ENCODE results near the gene CGB1. TPM values are rescaled to one million over a fixed set of nuclear protein-coding genes. Genes with fewer than 3 reads are reported as not detected.
"Not testable (repeated sequence)": the region's sequence is repeated elsewhere in the genome, so short reads cannot be mapped to it uniquely, and the experiment has no call there.

The CGB1 gene
- total and polyA plus RNA-seq, 9 of the 15 experiments (the other 6 are each of a cell fraction or from before 2014, with no cell fraction given) = not detected

DNA sequence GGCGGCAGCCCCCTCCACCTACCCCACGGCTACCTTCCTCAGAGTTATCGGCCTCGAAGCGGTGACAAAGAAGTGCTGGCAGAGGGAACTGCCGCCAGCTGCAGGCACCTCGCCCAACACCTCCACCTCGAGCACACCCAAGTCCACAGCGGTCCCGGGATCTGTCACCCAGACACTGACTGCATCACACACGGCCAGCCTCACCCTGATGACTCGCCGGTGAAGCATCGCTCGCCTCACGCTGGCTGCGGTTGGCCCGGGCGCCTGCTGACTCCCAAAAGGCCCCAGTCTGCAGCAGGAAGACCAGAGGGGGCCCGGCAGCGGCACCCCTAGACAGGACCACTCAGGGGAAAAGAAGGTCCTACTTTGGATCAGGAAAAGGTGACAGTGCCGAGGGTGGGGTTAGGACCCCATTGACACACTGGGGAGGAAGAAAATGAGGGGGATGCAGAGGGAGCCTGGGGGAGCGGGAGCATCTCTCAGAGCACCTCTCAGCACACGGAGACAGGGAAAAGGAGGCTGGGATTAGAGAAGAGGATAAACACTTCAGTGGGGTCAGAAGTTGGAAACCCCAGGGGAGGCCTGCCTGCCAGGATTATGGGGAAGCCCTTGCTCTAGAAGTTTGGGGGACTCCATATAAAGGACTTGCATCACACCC lies 13.8 kb upstream of the CGB1 start:
- H3K9me1 ChIP-seq (ENCODE audit: control insufficient read depth, insufficient read depth, low read length); H4K20me1 ChIP-seq (replicated peaks; ENCODE audit: control insufficient read depth, insufficient read depth, low read length); intact Hi-C loops (cut with micrococcal nuclease); DNase-seq (ENCODE audit: extremely low read depth in 1 of 4, low spot score in 3 of 4); FAIRE-seq; H3K9me3 ChIP-seq (replicated peaks; ENCODE audit: control insufficient read depth, insufficient read depth, low read depth, low read length); in situ Hi-C loops (cut with MboI); CTCF ChIA-PET (ENCODE audit: low intra/inter-chr PET ratio); H3K79me2 ChIP-seq (ENCODE audit: control insufficient read depth, insufficient read depth, low read length); POLR2A ChIA-PET; H3K27ac ChIP-seq (ENCODE audit: extremely low read depth, low read depth, low read length); H3K9ac ChIP-seq (ENCODE audit: insufficient read depth in 1 of 2, low read depth in 2 of 2, low read length in 2 of 2); BruUV-seq (replicated peaks); H3K4me3 ChIP-seq; H3K36me3 ChIP-seq (ENCODE audit: control insufficient read depth, insufficient read depth, low read length); ATAC-seq; H2AFZ ChIP-seq (ENCODE audit: low read depth, low read length); H3K4me1 ChIP-seq (replicated peaks in 1 of 2; ENCODE audit: control insufficient read depth in 2 of 2, insufficient read depth in 2 of 2, low read length in 2 of 2); H3K4me2 ChIP-seq (ENCODE audit: insufficient read depth, low read length): not testable (repeated sequence)
- TF ChIP-seq CREM (IDR thresholded peaks at IDR 0.05; ENCODE audit: low read depth) = 0 out of 2 replicates have a peak, but pooled peaks have one; percentile 19
- peaks cover 0 to 11% of the 10 kb centered on the region in 2 experiments; a peak in 2 of 5 replicates for H3K27me3 ChIP-seq (ENCODE audit: control insufficient read depth in 2 of 2, insufficient read depth in 2 of 2, low read length in 2 of 2)
- 7% methylated on average over 22 of the region's 24 CpGs for WGBS (ENCODE audit: insufficient coverage, low coverage, missing lambda C conversion rate)

DNA sequence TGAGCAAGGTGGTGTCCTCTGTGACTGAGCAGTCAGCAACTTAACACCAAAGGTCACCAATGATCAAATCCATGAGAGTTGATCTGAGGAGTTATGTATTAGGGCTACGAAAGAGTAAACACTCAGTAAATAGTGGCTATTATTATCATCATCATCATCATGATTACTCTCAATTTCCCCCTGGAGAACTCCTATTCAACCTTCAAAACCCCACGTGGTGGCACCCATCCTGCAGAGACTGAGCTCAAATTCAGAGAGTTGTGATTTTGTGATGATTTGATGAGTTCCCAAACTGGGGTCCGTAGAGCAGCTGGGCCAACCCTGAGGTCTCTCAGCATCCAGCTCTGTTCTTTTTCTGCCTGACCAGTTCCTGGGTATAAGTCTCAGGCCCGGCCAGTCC lies 13.1 kb upstream of the CGB1 start:
- ATAC-seq; H3K36me3 ChIP-seq (ENCODE audit: control insufficient read depth, insufficient read depth, low read length); DNase-seq (ENCODE audit: extremely low read depth in 1 of 4, low spot score in 3 of 4); H3K4me2 ChIP-seq (ENCODE audit: insufficient read depth, low read length); POLR2A ChIA-PET; H4K20me1 ChIP-seq (replicated peaks; ENCODE audit: control insufficient read depth, insufficient read depth, low read length); CTCF ChIA-PET (ENCODE audit: low intra/inter-chr PET ratio); intact Hi-C loops (cut with micrococcal nuclease); in situ Hi-C loops (cut with MboI); FAIRE-seq; H2AFZ ChIP-seq (ENCODE audit: low read depth, low read length); H3K27ac ChIP-seq (ENCODE audit: extremely low read depth, low read depth, low read length); H3K9me1 ChIP-seq (ENCODE audit: control insufficient read depth, insufficient read depth, low read length); H3K4me3 ChIP-seq; H3K27me3 ChIP-seq (ENCODE audit: control insufficient read depth in 2 of 2, insufficient read depth in 2 of 2, low read length in 2 of 2); H3K4me1 ChIP-seq (replicated peaks in 1 of 2; ENCODE audit: control insufficient read depth in 2 of 2, insufficient read depth in 2 of 2, low read length in 2 of 2); BruUV-seq (replicated peaks); H3K9ac ChIP-seq (ENCODE audit: insufficient read depth in 1 of 2, low read depth in 2 of 2, low read length in 2 of 2); H3K79me2 ChIP-seq (ENCODE audit: control insufficient read depth, insufficient read depth, low read length); H3K9me3 ChIP-seq (replicated peaks; ENCODE audit: control insufficient read depth, insufficient read depth, low read depth, low read length): not testable (repeated sequence)
- WGBS (ENCODE audit: insufficient coverage, low coverage, missing lambda C conversion rate) = 3% methylated on average over 2 of the region's 4 CpGs

DNA sequence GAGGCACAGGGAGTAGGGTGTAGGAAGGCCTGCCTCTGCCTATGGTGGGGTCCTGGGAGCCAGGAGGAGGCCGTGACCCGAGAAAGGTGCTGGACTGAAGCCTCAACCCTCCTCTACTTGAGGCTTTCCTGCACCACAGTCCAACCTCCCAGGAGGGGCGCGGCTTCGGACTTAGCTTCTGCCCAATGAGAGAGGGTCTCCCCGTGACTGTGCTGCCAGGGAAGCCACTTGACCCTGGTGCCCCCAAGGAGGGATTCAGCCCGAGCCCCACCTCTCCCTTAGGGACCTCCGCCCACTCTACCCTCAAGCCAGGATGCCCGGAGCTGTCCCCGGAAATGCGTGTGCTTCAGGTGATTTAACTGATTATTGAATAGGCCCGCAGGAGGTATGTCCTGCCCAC lies 12.3 kb upstream of the CGB1 start, which contains the start of gene CGB8:
Gene CGB8 (minus strand): TSS at position 101 of the 400 bp plus-strand sequence. CDS start 372 bp downstream, outside the sequence.
- DNase-seq (ENCODE audit: extremely low read depth in 1 of 4, low spot score in 3 of 4); H2AFZ ChIP-seq (ENCODE audit: low read depth, low read length); BruUV-seq (replicated peaks); in situ Hi-C loops (cut with MboI); H3K4me2 ChIP-seq (ENCODE audit: insufficient read depth, low read length); H3K79me2 ChIP-seq (ENCODE audit: control insufficient read depth, insufficient read depth, low read length); H3K36me3 ChIP-seq (ENCODE audit: control insufficient read depth, insufficient read depth, low read length); POLR2A ChIA-PET; H3K4me3 ChIP-seq; H3K4me1 ChIP-seq (replicated peaks in 1 of 2; ENCODE audit: control insufficient read depth in 2 of 2, insufficient read depth in 2 of 2, low read length in 2 of 2); H3K9me1 ChIP-seq (ENCODE audit: control insufficient read depth, insufficient read depth, low read length); FAIRE-seq; H3K27ac ChIP-seq (ENCODE audit: extremely low read depth, low read depth, low read length); ATAC-seq; H4K20me1 ChIP-seq (replicated peaks; ENCODE audit: control insufficient read depth, insufficient read depth, low read length); intact Hi-C loops (cut with micrococcal nuclease); H3K9ac ChIP-seq (ENCODE audit: insufficient read depth in 1 of 2, low read depth in 2 of 2, low read length in 2 of 2); H3K9me3 ChIP-seq (replicated peaks; ENCODE audit: control insufficient read depth, insufficient read depth, low read depth, low read length); CTCF ChIA-PET (ENCODE audit: low intra/inter-chr PET ratio); H3K27me3 ChIP-seq (ENCODE audit: control insufficient read depth in 2 of 2, insufficient read depth in 2 of 2, low read length in 2 of 2): not testable (repeated sequence)
- WGBS (ENCODE audit: insufficient coverage, low coverage, missing lambda C conversion rate) = 9% methylated on average over 10 of the region's 12 CpGs

DNA sequence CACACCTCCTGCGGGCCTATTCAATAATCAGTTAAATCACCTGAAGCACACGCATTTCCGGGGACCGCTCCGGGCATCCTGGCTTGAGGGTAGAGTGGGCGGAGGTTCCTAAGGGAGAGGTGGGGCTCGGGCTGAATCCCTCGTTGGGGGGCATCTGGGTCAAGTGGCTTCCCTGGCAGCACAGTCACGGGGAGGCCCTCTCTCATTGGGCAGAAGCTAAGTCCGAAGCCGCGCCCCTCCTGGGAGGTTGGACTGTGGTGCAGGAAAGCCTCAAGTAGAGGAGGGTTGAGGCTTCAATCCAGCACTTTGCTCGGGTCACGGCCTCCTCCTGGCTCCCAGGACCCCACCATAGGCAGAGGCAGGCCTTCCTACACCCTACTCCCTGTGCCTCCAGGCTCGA lies 6.9 kb upstream of the CGB1 start, which contains the start of gene CGB5:
Gene CGB5 (plus strand): TSS at position 301 of the 400 bp plus-strand sequence. CDS start 362 bp downstream, outside the sequence.
- POLR2A ChIA-PET; H3K4me3 ChIP-seq; intact Hi-C loops (cut with micrococcal nuclease); H3K27me3 ChIP-seq (ENCODE audit: control insufficient read depth in 2 of 2, insufficient read depth in 2 of 2, low read length in 2 of 2); FAIRE-seq; DNase-seq (ENCODE audit: extremely low read depth in 1 of 4, low spot score in 3 of 4); H3K27ac ChIP-seq (ENCODE audit: extremely low read depth, low read depth, low read length); CTCF ChIA-PET (ENCODE audit: low intra/inter-chr PET ratio); BruUV-seq (replicated peaks); H3K9me3 ChIP-seq (replicated peaks; ENCODE audit: control insufficient read depth, insufficient read depth, low read depth, low read length); H3K4me1 ChIP-seq (replicated peaks in 1 of 2; ENCODE audit: control insufficient read depth in 2 of 2, insufficient read depth in 2 of 2, low read length in 2 of 2); H3K79me2 ChIP-seq (ENCODE audit: control insufficient read depth, insufficient read depth, low read length); H3K36me3 ChIP-seq (ENCODE audit: control insufficient read depth, insufficient read depth, low read length); ATAC-seq; H3K9ac ChIP-seq (ENCODE audit: insufficient read depth in 1 of 2, low read depth in 2 of 2, low read length in 2 of 2); H4K20me1 ChIP-seq (replicated peaks; ENCODE audit: control insufficient read depth, insufficient read depth, low read length); H2AFZ ChIP-seq (ENCODE audit: low read depth, low read length); in situ Hi-C loops (cut with MboI); H3K9me1 ChIP-seq (ENCODE audit: control insufficient read depth, insufficient read depth, low read length); H3K4me2 ChIP-seq (ENCODE audit: insufficient read depth, low read length): not testable (repeated sequence)
- WGBS (ENCODE audit: insufficient coverage, low coverage, missing lambda C conversion rate) = 3% methylated on average over 8 of the region's 15 CpGs

All from K562 (cell line).